Activated CD8-positive, alpha-beta memory T cell treated with anti-CD3 and anti-CD28 coated beads, Interleukin-2, amount 50 U/mL, for 24 hours (primary cell): ENCODE data around the gene MTOR.

Experiments used
- DNase-seq: peaks from one replicate; pipeline ENCODE4 v3.0.0-alpha.2; 2020; ENCODE audit errors: extremely low read depth

MTOR gene

GRCh38 chr1:11062965-11063401 lies 199.4 kb downstream of the MTOR start:
- DNase-seq, result no peak

- DNase-seq, result no peak
Observed at GRCh38 chr1:11061652-11062365, 200.5 kb downstream of the MTOR start.

GRCh38 chr1:11059968-11060830 lies 202.2 kb downstream of the MTOR start, which contains the start of gene SRM:
Gene SRM (minus strand): TSS chr1:11060018. CDS start chr1:11059943, 75 bp downstream.
- peak; percentile 68 for DNase-seq

GRCh38 chr1:11059155-11059967 lies 203.0 kb downstream of the MTOR start:
- no peak for DNase-seq

GRCh38 chr1:11058595-11059154 lies 203.7 kb downstream of the MTOR start:
- DNase-seq, result no peak

GRCh38 chr1:11058026-11058425 lies 204.3 kb downstream of the MTOR start:
- no peak for DNase-seq

GRCh38 chr1:11057477-11057876 lies 204.9 kb downstream of the MTOR start:
- no peak for DNase-seq
